Epithelial cell of prostate (primary cell): ENCODE data around the gene POLR1C.
"Not testable (repeated sequence)": the region's sequence is repeated elsewhere in the genome, so short reads cannot be mapped to it uniquely, and the experiment has no call there.

Experiments
- DNase-seq: peaks from one replicate; pipeline ENCODE4 v3.0.0-alpha.2; 2011; ENCODE audit warnings: low read depth, low spot score
- H3K27ac ChIP-seq: fragments of 450-650 bp; 2 replicates; pipeline ENCODE4 v1.5.1; 2017; ENCODE audit warnings: mild to moderate bottlenecking

POLR1C gene

DNA sequence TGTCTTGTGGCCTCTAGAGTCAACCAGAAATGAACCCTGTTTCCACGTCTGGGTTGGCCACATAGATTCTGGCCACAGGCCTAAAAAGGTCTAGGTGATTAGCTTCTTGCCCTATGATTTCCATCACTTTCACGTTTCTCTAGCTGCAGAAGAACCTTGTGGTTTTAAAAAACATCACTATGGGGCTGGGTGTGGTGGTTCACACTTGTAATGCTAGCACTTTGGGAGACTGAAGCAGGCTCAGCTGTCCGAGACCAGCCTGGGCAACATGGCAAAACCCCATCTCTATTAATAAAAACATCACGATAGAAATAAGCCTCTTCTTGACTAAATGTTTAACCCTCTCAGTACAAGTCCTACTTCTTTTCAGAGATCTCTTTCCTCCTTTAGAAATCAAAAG is 27.6 kb downstream of the POLR1C start:
- no peak overlapping the region for H3K27ac ChIP-seq
- no peak for DNase-seq

DNA sequence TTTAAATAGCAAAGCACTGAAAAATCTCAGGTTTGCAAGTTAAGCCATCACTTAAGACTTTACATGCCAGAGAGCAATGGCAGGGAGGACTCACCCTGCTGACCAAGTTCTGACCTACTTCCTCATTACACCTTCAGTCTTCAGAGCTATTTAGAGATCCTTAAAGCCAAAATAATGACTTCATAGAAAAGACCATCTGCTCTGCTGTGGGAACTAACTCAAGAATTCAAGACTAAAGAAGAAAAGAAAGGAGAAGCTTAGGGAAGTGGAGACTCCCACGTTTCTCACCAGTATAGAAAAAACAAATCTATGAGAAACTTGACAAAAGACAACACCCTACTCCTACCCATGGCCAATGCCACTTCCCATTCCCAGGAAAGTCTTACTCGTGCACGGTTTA is 30.3 kb downstream of the POLR1C start:
- DNase-seq = no peak
- no peak overlapping the region for H3K27ac ChIP-seq

- not testable (repeated sequence) for DNase-seq, H3K27ac ChIP-seq
Measured at GRCh38 chr6:43557620-43558019, 40.7 kb downstream of the POLR1C start.

DNA sequence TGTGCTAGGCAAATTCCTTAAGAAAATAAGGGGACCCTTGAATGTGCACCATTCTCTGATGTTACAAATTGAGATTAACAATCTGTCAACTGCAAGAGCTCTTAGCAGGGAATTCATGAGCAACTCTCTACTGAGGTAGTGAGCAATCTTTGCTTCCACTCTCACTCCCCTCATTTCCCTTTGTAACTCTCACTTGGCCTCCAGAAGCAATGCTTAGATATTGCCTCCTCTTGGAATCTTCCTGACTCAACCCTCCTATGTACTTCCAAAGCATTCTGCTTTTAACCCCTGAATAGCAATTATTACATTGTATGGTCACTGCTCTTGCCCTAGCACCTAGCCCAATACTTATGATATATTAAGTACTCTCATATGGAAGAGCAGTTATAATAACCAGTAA is 42.4 kb downstream of the POLR1C start:
- no peak for DNase-seq
- H3K27ac ChIP-seq = no peak overlapping the region

DNA sequence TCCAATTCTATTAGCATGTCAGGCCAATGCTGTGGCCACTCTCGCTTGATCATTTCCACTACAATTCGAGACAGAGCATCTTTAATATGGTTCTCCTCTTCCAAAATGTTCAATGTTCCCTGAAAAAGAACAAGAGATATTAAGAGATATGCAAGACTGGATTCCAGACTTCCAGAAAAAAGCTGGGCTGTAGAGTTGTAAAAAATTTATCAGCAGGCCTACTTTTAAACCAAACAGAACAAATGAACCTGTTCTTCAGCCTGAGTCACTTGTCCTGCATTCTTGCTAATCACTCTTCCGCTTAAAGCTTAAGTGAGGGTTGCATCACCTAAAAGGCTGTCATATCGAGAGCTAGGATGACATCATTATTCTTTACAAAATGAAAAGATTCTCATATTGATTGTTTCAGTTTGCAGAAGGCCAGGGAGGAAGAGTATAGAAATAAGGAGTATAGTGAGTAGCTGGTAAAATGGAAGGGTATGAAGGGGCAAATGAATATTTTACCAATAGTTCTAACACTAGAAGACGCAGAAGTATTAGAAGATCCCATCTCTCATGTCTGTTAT is 54.1 kb downstream of the POLR1C start:
- peak; percentile 52 for DNase-seq
- H3K27ac ChIP-seq = peak overlapping the region; percentile 88
